ENCODE measurements around the gene SKP1. TPM values are rescaled to one million over a fixed set of nuclear protein-coding genes. Genes with fewer than 3 reads are reported as not detected.
"Not testable (repeated sequence)": the region's sequence is repeated elsewhere in the genome, so short reads cannot be mapped to it uniquely, and the experiment has no call there.

Gene SKP1
- total RNA-seq, 2 experiments from 2014 or later, result 235 to 242 TPM

- TF ChIP-seq CTCF (IDR thresholded peaks at IDR 0.05), result no peak
- Mint-ChIP-seq H3K36me3 (ENCODE audit: low read depth) (peaks cover 38% of the 10 kb centered on the region), H3K9me3 (no peaks in the 10 kb centered on the region), H3K27me3 (no peaks in the 10 kb centered on the region), H3K4me3 (no peak overlapping the region), H3K27ac (peak overlapping the region; percentile 58), H3K4me1 (ENCODE audit: low read depth) (peaks cover 68% of the 10 kb centered on the region)
- POLR2A ChIA-PET, result interaction anchor here (0.7 to 1.0 kb wide), 2 partner anchors 9 to 38 kb away, joined by 3 to 4 read pairs; no protein-coding TSS in a partner anchor
- CTCF ChIA-PET, result interaction anchor here (2.2 to 3.1 kb wide), 2 partner anchors 30 to 74 kb away, joined by 6 to 10 read pairs; no protein-coding TSS in a partner anchor
- ATAC-seq, result no peak
- intact Hi-C loops (cut with micrococcal nuclease), result no loop called here
- no peak for DNase-seq
These were observed 39.0 kb upstream of the SKP1 start for GRCh38 chr5:134215757-134216156.

- Mint-ChIP-seq H3K4me1 (ENCODE audit: low read depth) (peaks cover 58% of the 10 kb centered on the region), H3K36me3 (ENCODE audit: low read depth) (peaks cover 21% of the 10 kb centered on the region), H3K27ac (peak overlapping the region; percentile 48)
- intact Hi-C loops (cut with micrococcal nuclease); H3K9me3 Mint-ChIP-seq; ATAC-seq; DNase-seq; H3K4me3 Mint-ChIP-seq; H3K27me3 Mint-ChIP-seq: not testable (repeated sequence)
- POLR2A ChIA-PET, result interaction anchor here (0.5 to 4.0 kb wide), 3 partner anchors 15 to 115 kb away, joined by 3 to 16 read pairs (median 3); partner anchors contain the start of gene PPP2CA
- CTCF ChIA-PET, result interaction anchor here (0.8 to 4.0 kb wide), 2 partner anchors 13 to 27 kb away, joined by 4 to 20 read pairs; no protein-coding TSS in a partner anchor
These were observed 34.7 kb upstream of the SKP1 start for GRCh38 chr5:134211263-134212031.

- intact Hi-C loops (cut with micrococcal nuclease), result no loop called here
- ChIA-PET POLR2A (interaction anchor here (1.1 to 4.0 kb wide), 3 partner anchors 8 to 33 kb away, joined by 3 to 16 read pairs (median 5); partner anchors contain the start of genes PPP2CA and SKP1), CTCF (interaction anchor here (0.6 to 4.0 kb wide), 6 partner anchors 14 to 170 kb away, joined by 3 to 20 read pairs (median 3); no protein-coding TSS in a partner anchor)
- ATAC-seq (no peak), DNase-seq (no peak)
- Mint-ChIP-seq H3K9me3 (no peaks in the 10 kb centered on the region), H3K27ac (peak overlapping the region; percentile 9), H3K4me3 (no peak overlapping the region), H3K4me1 (ENCODE audit: low read depth) (peaks cover 53% of the 10 kb centered on the region), H3K27me3 (no peaks in the 10 kb centered on the region), H3K36me3 (ENCODE audit: low read depth) (peaks cover 25% of the 10 kb centered on the region)
- TF ChIP-seq CTCF (IDR thresholded peaks at IDR 0.05), result no peak
These were observed 32.9 kb upstream of the SKP1 start for GRCh38 chr5:134209477-134210245.

GRCh38 chr5:134207696-134208095, 30.9 kb upstream of the SKP1 start:
- ChIA-PET POLR2A (no interaction called here), CTCF (interaction anchor here (0.6 to 4.0 kb wide), 3 partner anchors 23 to 729 kb away, joined by 3 to 20 read pairs (median 3); no protein-coding TSS in a partner anchor)
- Mint-ChIP-seq H3K4me3 (no peak overlapping the region), H3K4me1 (ENCODE audit: low read depth) (peaks cover 37% of the 10 kb centered on the region), H3K36me3 (ENCODE audit: low read depth) (peaks cover 25% of the 10 kb centered on the region), H3K27ac (no peak overlapping the region), H3K27me3 (no peaks in the 10 kb centered on the region), H3K9me3 (no peaks in the 10 kb centered on the region)
- ATAC-seq (no peak), DNase-seq (no peak)
- no peak for TF ChIP-seq CTCF (IDR thresholded peaks at IDR 0.05)
- intact Hi-C loops (cut with micrococcal nuclease), result no loop called here

GRCh38 chr5:134206627-134207160, 29.9 kb upstream of the SKP1 start:
- Mint-ChIP-seq H3K27me3 (no peaks in the 10 kb centered on the region), H3K4me1 (ENCODE audit: low read depth) (peaks cover 29% of the 10 kb centered on the region), H3K36me3 (ENCODE audit: low read depth) (peaks cover 28% of the 10 kb centered on the region), H3K27ac (no peak overlapping the region), H3K9me3 (no peaks in the 10 kb centered on the region), H3K4me3 (no peak overlapping the region)
- ChIA-PET POLR2A (interaction anchor here (0.8 to 4.0 kb wide), 2 partner anchors 29 to 91 kb away, joined by 3 to 11 read pairs; partner anchors contain the start of gene SKP1), CTCF (interaction anchor here (1.0 kb wide), 1 partner anchor 15 kb away, joined by 3 read pairs; no protein-coding TSS in a partner anchor)
- ATAC-seq, result no peak
- intact Hi-C loops (cut with micrococcal nuclease), result no loop called here
- no peak for TF ChIP-seq CTCF (IDR thresholded peaks at IDR 0.05)
- DNase-seq, result no peak
